OCI-LY7 (cell line): ENCODE measurements around the gene TMEM269.

ENCODE experiments used
- EZH2phosphoT487 ChIP-seq: fragments of 200-600 bp; sonication (generic); IDR thresholded peaks from 2 replicates; pipeline ENCODE4 v1.6.1; 2018; ENCODE audit warnings: low read depth, borderline replicate concordance, mild to moderate bottlenecking, mixed run types, antibody characterized with exemption, low read length, moderate library complexity, mixed read lengths
- TF ChIP-seq, protein P1 (sequence below): fragments of 200-600 bp; sonication (generic); conservative IDR thresholded peaks from 2 replicates; pipeline ENCODE4 v1.5.1; 2014; ENCODE audit warnings: mild to moderate bottlenecking, antibody characterized with exemption, low read length, moderate library complexity, mixed read lengths

DNA sequence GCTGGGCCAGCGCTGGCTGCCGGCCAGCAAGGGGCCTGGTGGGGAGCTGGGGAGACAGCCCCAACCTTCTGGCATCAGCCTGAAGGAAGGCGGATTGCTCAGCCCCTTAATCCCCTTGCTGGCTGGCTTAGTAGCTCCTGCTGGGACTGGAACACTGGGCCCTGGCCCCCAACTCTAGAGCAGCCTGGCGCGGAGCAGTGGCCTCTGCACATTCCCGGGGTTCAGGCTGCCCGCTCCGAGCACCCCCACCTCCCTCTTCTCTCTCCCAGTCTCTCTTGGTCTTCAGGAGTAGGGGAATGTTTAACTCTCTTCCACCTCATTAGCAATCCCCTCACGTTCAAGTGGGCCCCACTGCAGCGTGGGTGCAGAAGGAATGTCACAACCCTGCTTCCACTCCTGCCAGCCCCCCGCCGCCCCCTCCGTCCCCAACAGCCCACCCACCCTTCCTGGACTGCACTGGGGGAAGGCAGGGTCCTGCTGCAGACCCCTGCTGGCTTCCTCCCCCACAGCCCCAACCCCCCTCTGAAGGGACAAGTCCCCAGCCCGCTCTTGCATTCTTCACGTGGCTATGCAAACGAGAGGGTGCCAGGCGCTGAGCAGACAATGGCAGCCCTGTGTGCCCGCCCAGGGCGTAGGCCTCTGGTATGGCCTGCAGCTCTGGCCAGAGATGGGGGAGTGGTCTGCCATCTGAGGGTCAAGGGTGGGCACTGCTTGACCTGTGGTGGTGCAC is 43.8 kb upstream of the TMEM269 start:
- TF ChIP-seq, protein P1, sequence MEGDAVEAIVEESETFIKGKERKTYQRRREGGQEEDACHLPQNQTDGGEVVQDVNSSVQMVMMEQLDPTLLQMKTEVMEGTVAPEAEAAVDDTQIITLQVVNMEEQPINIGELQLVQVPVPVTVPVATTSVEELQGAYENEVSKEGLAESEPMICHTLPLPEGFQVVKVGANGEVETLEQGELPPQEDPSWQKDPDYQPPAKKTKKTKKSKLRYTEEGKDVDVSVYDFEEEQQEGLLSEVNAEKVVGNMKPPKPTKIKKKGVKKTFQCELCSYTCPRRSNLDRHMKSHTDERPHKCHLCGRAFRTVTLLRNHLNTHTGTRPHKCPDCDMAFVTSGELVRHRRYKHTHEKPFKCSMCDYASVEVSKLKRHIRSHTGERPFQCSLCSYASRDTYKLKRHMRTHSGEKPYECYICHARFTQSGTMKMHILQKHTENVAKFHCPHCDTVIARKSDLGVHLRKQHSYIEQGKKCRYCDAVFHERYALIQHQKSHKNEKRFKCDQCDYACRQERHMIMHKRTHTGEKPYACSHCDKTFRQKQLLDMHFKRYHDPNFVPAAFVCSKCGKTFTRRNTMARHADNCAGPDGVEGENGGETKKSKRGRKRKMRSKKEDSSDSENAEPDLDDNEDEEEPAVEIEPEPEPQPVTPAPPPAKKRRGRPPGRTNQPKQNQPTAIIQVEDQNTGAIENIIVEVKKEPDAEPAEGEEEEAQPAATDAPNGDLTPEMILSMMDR: no peak
- TF ChIP-seq EZH2phosphoT487: no peak
